Measurements from ENCODE around the gene RYK. TPM values are rescaled to one million over a fixed set of nuclear protein-coding genes. Genes with fewer than 3 reads are reported as not detected.

RYK gene
- total and polyA plus RNA-seq, 2 experiments from 2014 or later = 24.9 to 94.8 TPM

GRCh38 chr3:134287512-134287911 lies 36.9 kb upstream of the RYK start:
- no peak overlapping the region for H3K27ac Mint-ChIP-seq
- TF ChIP-seq CREB1 (CRISPR knock-in tag; IDR thresholded peaks at IDR 0.05; ENCODE audit: low read depth) (no peak), ZNF331 (CRISPR knock-in tag; IDR thresholded peaks at IDR 0.05; ENCODE audit: low read depth) (no peak), ETS1 (IDR thresholded peaks at IDR 0.05) (no peak), EZH2 (IDR thresholded peaks at IDR 0.05; ENCODE audit: low read depth, unreplicated experiment) (no peak), STAT1 (IDR thresholded peaks at IDR 0.05; ENCODE audit: unreplicated experiment) (no peak), JUNB (IDR thresholded peaks at IDR 0.05; ENCODE audit: unreplicated experiment) (no peak), EZH2phosphoT487 (IDR thresholded peaks at IDR 0.05; ENCODE audit: unreplicated experiment) (no peak), NANOG (IDR thresholded peaks at IDR 0.05; ENCODE audit: borderline replicate concordance) (no peak), CTCF (conservative IDR thresholded peaks at IDR 0.05; ENCODE audit: low read depth in 2 of 2) (no peak), ZNF114 (CRISPR knock-in tag; IDR thresholded peaks at IDR 0.05) (no peak), POLR2AphosphoS5 (IDR thresholded peaks at IDR 0.05; ENCODE audit: low read depth) (no peak)
- TF ChIP-seq, protein P1, sequence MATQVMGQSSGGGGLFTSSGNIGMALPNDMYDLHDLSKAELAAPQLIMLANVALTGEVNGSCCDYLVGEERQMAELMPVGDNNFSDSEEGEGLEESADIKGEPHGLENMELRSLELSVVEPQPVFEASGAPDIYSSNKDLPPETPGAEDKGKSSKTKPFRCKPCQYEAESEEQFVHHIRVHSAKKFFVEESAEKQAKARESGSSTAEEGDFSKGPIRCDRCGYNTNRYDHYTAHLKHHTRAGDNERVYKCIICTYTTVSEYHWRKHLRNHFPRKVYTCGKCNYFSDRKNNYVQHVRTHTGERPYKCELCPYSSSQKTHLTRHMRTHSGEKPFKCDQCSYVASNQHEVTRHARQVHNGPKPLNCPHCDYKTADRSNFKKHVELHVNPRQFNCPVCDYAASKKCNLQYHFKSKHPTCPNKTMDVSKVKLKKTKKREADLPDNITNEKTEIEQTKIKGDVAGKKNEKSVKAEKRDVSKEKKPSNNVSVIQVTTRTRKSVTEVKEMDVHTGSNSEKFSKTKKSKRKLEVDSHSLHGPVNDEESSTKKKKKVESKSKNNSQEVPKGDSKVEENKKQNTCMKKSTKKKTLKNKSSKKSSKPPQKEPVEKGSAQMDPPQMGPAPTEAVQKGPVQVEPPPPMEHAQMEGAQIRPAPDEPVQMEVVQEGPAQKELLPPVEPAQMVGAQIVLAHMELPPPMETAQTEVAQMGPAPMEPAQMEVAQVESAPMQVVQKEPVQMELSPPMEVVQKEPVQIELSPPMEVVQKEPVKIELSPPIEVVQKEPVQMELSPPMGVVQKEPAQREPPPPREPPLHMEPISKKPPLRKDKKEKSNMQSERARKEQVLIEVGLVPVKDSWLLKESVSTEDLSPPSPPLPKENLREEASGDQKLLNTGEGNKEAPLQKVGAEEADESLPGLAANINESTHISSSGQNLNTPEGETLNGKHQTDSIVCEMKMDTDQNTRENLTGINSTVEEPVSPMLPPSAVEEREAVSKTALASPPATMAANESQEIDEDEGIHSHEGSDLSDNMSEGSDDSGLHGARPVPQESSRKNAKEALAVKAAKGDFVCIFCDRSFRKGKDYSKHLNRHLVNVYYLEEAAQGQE (IDR thresholded peaks at IDR 0.05; ENCODE audit: unreplicated experiment) = no peak
- TF ChIP-seq, protein P2, sequence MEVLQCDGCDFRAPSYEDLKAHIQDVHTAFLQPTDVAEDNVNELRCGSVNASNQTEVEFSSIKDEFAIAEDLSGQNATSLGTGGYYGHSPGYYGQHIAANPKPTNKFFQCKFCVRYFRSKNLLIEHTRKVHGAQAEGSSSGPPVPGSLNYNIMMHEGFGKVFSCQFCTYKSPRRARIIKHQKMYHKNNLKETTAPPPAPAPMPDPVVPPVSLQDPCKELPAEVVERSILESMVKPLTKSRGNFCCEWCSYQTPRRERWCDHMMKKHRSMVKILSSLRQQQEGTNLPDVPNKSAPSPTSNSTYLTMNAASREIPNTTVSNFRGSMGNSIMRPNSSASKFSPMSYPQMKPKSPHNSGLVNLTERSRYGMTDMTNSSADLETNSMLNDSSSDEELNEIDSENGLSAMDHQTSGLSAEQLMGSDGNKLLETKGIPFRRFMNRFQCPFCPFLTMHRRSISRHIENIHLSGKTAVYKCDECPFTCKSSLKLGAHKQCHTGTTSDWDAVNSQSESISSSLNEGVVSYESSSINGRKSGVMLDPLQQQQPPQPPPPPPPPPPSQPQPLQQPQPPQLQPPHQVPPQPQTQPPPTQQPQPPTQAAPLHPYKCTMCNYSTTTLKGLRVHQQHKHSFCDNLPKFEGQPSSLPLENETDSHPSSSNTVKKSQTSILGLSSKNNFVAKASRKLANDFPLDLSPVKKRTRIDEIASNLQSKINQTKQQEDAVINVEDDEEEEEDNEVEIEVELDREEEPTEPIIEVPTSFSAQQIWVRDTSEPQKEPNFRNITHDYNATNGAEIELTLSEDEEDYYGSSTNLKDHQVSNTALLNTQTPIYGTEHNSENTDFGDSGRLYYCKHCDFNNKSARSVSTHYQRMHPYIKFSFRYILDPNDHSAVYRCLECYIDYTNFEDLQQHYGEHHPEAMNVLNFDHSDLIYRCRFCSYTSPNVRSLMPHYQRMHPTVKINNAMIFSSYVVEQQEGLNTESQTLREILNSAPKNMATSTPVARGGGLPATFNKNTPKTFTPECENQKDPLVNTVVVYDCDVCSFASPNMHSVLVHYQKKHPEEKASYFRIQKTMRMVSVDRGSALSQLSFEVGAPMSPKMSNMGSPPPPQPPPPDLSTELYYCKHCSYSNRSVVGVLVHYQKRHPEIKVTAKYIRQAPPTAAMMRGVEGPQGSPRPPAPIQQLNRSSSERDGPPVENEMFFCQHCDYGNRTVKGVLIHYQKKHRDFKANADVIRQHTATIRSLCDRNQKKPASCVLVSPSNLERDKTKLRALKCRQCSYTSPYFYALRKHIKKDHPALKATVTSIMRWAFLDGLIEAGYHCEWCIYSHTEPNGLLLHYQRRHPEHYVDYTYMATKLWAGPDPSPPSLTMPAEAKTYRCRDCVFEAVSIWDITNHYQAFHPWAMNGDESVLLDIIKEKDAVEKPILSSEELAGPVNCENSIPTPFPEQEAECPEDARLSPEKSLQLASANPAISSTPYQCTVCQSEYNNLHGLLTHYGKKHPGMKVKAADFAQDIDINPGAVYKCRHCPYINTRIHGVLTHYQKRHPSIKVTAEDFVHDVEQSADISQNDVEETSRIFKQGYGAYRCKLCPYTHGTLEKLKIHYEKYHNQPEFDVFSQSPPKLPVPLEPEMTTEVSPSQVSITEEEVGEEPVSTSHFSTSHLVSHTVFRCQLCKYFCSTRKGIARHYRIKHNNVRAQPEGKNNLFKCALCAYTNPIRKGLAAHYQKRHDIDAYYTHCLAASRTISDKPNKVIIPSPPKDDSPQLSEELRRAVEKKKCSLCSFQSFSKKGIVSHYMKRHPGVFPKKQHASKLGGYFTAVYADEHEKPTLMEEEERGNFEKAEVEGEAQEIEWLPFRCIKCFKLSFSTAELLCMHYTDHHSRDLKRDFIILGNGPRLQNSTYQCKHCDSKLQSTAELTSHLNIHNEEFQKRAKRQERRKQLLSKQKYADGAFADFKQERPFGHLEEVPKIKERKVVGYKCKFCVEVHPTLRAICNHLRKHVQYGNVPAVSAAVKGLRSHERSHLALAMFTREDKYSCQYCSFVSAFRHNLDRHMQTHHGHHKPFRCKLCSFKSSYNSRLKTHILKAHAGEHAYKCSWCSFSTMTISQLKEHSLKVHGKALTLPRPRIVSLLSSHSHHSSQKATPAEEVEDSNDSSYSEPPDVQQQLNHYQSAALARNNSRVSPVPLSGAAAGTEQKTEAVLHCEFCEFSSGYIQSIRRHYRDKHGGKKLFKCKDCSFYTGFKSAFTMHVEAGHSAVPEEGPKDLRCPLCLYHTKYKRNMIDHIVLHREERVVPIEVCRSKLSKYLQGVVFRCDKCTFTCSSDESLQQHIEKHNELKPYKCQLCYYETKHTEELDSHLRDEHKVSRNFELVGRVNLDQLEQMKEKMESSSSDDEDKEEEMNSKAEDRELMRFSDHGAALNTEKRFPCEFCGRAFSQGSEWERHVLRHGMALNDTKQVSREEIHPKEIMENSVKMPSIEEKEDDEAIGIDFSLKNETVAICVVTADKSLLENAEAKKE (CRISPR knock-in tag; IDR thresholded peaks at IDR 0.05) = no peak
- H3K36me3 Mint-ChIP-seq (ENCODE audit: low read depth) = no peaks in the 10 kb centered on the region
- Histone ChIP-seq H3F3A (replicated peaks; ENCODE audit: low read depth) (no peaks in the 10 kb centered on the region), H3K4me1 (ENCODE audit: insufficient read depth) (no peaks in the 10 kb centered on the region), H3K79me2 (replicated peaks; ENCODE audit: insufficient read depth) (no peaks in the 10 kb centered on the region), H3K4me3 (no peak overlapping the region), H3K4me2 (no peak overlapping the region), H3K36me3 (ENCODE audit: insufficient read depth) (no peaks in the 10 kb centered on the region), H4K20me1 (replicated peaks; ENCODE audit: insufficient read depth) (no peaks in the 10 kb centered on the region), H3K27me3 (ENCODE audit: insufficient read depth) (no peaks in the 10 kb centered on the region), H2AFZ (no peak overlapping the region), H3K27ac (ENCODE audit: low read depth) (no peak overlapping the region), H3K9me2 (ENCODE audit: insufficient read depth) (0 out of 2 replicates have a peak, but pooled peaks cover 3% of the 10 kb centered on the region)
- no peaks in the 10 kb centered on the region for H3K27me3 Mint-ChIP-seq (ENCODE audit: insufficient read depth, low read depth, poor library complexity)
- ATAC-seq (no peak), DNase-seq (ENCODE audit: low spot score) (no peak)
- no peaks in the 10 kb centered on the region; the same call in 2 of the 3 replicates for H3K9me3 Mint-ChIP-seq
- H3K4me3 Mint-ChIP-seq = no peak overlapping the region
- H3K4me1 Mint-ChIP-seq = peaks cover 3% of the 10 kb centered on the region; the same call in 1 of the 3 replicates
